H9 (cell line): ENCODE measurements around the gene MGAM2. TPM values are rescaled to one million over a fixed set of nuclear protein-coding genes. Genes with fewer than 3 reads are reported as not detected.

ENCODE experiments used
- DNase-seq: peaks from one replicate; pipeline ENCODE4 v3.0.0-alpha.2; 2017
- H2AFZ ChIP-seq: one replicate; pipeline ENCODE4 v1.6.1; 2013; ENCODE audit warnings: mild to moderate bottlenecking, low read length, control low read depth, moderate library complexity
- H2AK5ac ChIP-seq: 2 replicates; pipeline ENCODE4 v1.6.1; 2013; ENCODE audit warnings: low read length, control low read depth, mixed read lengths; ENCODE audit not compliant: insufficient read length
- H2BK120ac ChIP-seq: one replicate; pipeline ENCODE4 v1.6.1; 2013; ENCODE audit warnings: low read depth, mild to moderate bottlenecking, low read length, control low read depth, inconsistent platforms; ENCODE audit not compliant: poor library complexity, severe bottlenecking
- H2BK12ac ChIP-seq: 2 replicates; pipeline ENCODE4 v1.6.1; 2013; ENCODE audit warnings: low read length, control low read depth, mixed read lengths, low read depth; ENCODE audit not compliant: insufficient read length
- H2BK15ac ChIP-seq: 2 replicates; pipeline ENCODE4 v1.6.1; 2013; ENCODE audit warnings: low read depth, low read length, control low read depth
- H2BK20ac ChIP-seq: one replicate; pipeline ENCODE4 v1.6.1; 2013; ENCODE audit warnings: low read depth, mild to moderate bottlenecking, low read length, control low read depth, inconsistent platforms; ENCODE audit not compliant: poor library complexity, severe bottlenecking
- H2BK5ac ChIP-seq: 2 replicates; pipeline ENCODE4 v1.6.1; 2013; ENCODE audit warnings: low read length, control low read depth, mixed read lengths; ENCODE audit not compliant: insufficient read length
- H3K14ac ChIP-seq: 2 replicates; pipeline ENCODE4 v1.6.1; 2013; ENCODE audit warnings: low read length, control low read depth; ENCODE audit not compliant: insufficient read depth
- H3K18ac ChIP-seq: 2 replicates; pipeline ENCODE4 v1.6.1; 2013; ENCODE audit warnings: low read depth, mild to moderate bottlenecking, mixed read lengths, low read length, control low read depth; ENCODE audit not compliant: insufficient read length
- H3K23ac ChIP-seq: 2 replicates; pipeline ENCODE4 v1.6.1; 2013; ENCODE audit warnings: low read length, control low read depth, mixed read lengths, low read depth; ENCODE audit not compliant: insufficient read length
- H3K23me2 ChIP-seq: 2 replicates; pipeline ENCODE4 v1.6.1; 2013; ENCODE audit warnings: low read depth, mild to moderate bottlenecking, mixed read lengths, low read length, control low read depth; ENCODE audit not compliant: insufficient read length, poor library complexity, severe bottlenecking
- H3K27ac ChIP-seq: 2 replicates; pipeline ENCODE4 v1.5.1; 2013; ENCODE audit warnings: low read length, control low read depth, mixed read lengths, low read depth; ENCODE audit not compliant: insufficient read length
- H3K27me3 ChIP-seq: 2 replicates; pipeline ENCODE4 v1.6.1; 2013; ENCODE audit warnings: low read length, control low read depth, inconsistent platforms; ENCODE audit not compliant: insufficient read depth
- H3K4ac ChIP-seq: 2 replicates; pipeline ENCODE4 v1.6.1; 2013; ENCODE audit warnings: low read depth, mild to moderate bottlenecking, control low read depth, inconsistent platforms, low read length, moderate library complexity
- H3K4me1 ChIP-seq: 2 replicates; pipeline ENCODE4 v1.6.1; 2013; ENCODE audit warnings: low read length, control low read depth, inconsistent platforms; ENCODE audit not compliant: insufficient read depth
- H3K4me2 ChIP-seq: 2 replicates; pipeline ENCODE4 v1.6.1; 2013; ENCODE audit warnings: low read length, control low read depth, mixed read lengths; ENCODE audit not compliant: insufficient read length, insufficient read depth
- H3K56ac ChIP-seq: 2 replicates; pipeline ENCODE4 v1.6.1; 2013; ENCODE audit warnings: low read depth, mild to moderate bottlenecking, mixed read lengths, low read length, control low read depth; ENCODE audit not compliant: insufficient read length
- H3K79me1 ChIP-seq: 2 replicates; pipeline ENCODE4 v1.6.1; 2013; ENCODE audit warnings: low read depth, mild to moderate bottlenecking, moderate library complexity, low read length, control low read depth, inconsistent platforms; ENCODE audit not compliant: insufficient read depth, poor library complexity, severe bottlenecking
- H3K79me2 ChIP-seq: 2 replicates; pipeline ENCODE4 v1.6.1; 2013; ENCODE audit warnings: low read length, control low read depth, inconsistent platforms; ENCODE audit not compliant: insufficient read depth
- H3K9ac ChIP-seq: 2 replicates; pipeline ENCODE4 v1.6.1; 2013; ENCODE audit warnings: low read length, control low read depth, mixed read lengths; ENCODE audit not compliant: insufficient read length; ENCODE audit errors: extremely low read depth
- H3K9me3 ChIP-seq: one replicate; pipeline ENCODE4 v1.6.1; 2013; ENCODE audit warnings: low read depth, low read length, inconsistent platforms; ENCODE audit not compliant: control insufficient read depth
- H3T11ph ChIP-seq: one replicate; pipeline ENCODE4 v1.6.1; 2013; ENCODE audit warnings: mild to moderate bottlenecking, low read length, control low read depth, inconsistent platforms
- H4K20me1 ChIP-seq: one replicate; pipeline ENCODE4 v1.6.1; 2013; ENCODE audit not compliant: control insufficient read depth, insufficient read length, insufficient read depth
- H4K5ac ChIP-seq: 2 replicates; pipeline ENCODE4 v1.6.1; 2013; ENCODE audit warnings: low read depth, mild to moderate bottlenecking, mixed read lengths, low read length, control low read depth; ENCODE audit not compliant: insufficient read length
- H4K8ac ChIP-seq: replicated peaks from 2 replicates; pipeline ENCODE4 v1.6.1; 2013; ENCODE audit warnings: low read length, control low read depth, mixed read lengths, low read depth; ENCODE audit not compliant: insufficient read length
- H4K91ac ChIP-seq: 2 replicates; pipeline ENCODE4 v1.6.1; 2013; ENCODE audit warnings: low read depth, mild to moderate bottlenecking, moderate library complexity, mixed read lengths, low read length, control low read depth; ENCODE audit not compliant: insufficient read length
- H3K27ac Mint-ChIP-seq, 3 experiments: 2 replicates in 2 of 3; 3 replicates in 1 of 3; pipeline ENCODE4 v1.8.0; 2020 to 2021; ENCODE audit warnings: mixed read lengths in 3 of 3, mild to moderate bottlenecking in 1 of 3, moderate library complexity in 1 of 3
- H3K27me3 Mint-ChIP-seq: 2 replicates; pipeline ENCODE4 v1.8.0; 2021; ENCODE audit warnings: low read depth, mild to moderate bottlenecking, moderate library complexity, mixed read lengths
- H3K36me3 Mint-ChIP-seq, 3 experiments: 2 replicates in 2 of 3; 3 replicates in 1 of 3; pipeline ENCODE4 v1.8.0; 2020 to 2021; ENCODE audit warnings: low read depth in 3 of 3, mixed read lengths in 3 of 3; ENCODE audit not compliant: insufficient read depth in 1 of 3
- H3K4me1 Mint-ChIP-seq, 2 experiments: 2 replicates each; pipeline ENCODE4 v1.8.0; 2020; ENCODE audit warnings: mixed read lengths in 2 of 2
- H3K4me3 Mint-ChIP-seq, 2 experiments: 2 replicates in 1 of 2; 3 replicates in 1 of 2; pipeline ENCODE4 v1.8.0; 2020 to 2021; ENCODE audit warnings: mild to moderate bottlenecking in 2 of 2, mixed read lengths in 2 of 2, moderate library complexity in 1 of 2
- H3K9me3 Mint-ChIP-seq, 2 experiments: 2 replicates in 1 of 2; 3 replicates in 1 of 2; pipeline ENCODE4 v1.8.0; 2020; ENCODE audit warnings: mild to moderate bottlenecking in 2 of 2, mixed read lengths in 2 of 2, moderate library complexity in 1 of 2
- CTCF ChIP-seq: fragments of 200-600 bp; sonication (generic); conservative IDR thresholded peaks from 3 replicates; pipeline ENCODE4 v1.8.0; 2021; ENCODE audit warnings: antibody characterized with exemption, mild to moderate bottlenecking
- WGBS: extraction: QIAGEN DNeasy Blood & Tissue Kit; methylation state at CpG from one replicate; pipeline ENCODE4 v1.1.7; 2013; ENCODE audit warnings: missing lambda C conversion rate, low lambda C conversion rate, mixed read lengths; ENCODE audit not compliant: insufficient read length; ENCODE audit errors: extremely low coverage; 5-methylcytosine and 5-hydroxymethylcytosine counted together
- total RNA-seq: library from RNA; stranded (reverse); gene quantifications from 2 replicates; pipeline ENCODE4 v1.2.1, GENCODE V29; 2021

Gene MGAM2
- total RNA-seq, 1 experiment from 2014 or later = not detected

DNA sequence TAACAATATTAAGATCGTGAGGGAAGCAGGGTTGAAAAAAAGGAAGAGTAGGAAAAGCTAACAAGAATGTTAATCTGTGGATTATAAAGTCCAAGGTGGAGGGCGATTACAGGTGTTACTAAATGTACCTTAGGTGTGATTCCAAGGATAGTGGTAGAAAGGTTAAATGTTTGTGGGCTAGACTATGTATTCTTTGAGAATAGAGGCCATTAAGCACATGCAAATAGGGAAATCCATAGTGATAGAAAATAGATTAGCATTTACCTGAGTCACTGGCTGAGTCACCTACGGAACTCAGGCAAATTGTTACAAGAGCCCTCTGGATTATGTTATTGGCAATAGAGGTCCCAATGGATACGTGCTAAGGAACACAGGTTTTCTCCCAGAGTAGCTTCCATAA, 9.0 kb downstream of the MGAM2 start:
- Histone ChIP-seq H2BK12ac (no peak overlapping the region), H3K14ac (no peak overlapping the region), H2AFZ (no peak overlapping the region), H3T11ph (no peak overlapping the region), H2BK15ac (no peak overlapping the region), H3K27ac (no peak overlapping the region), H3K27me3 (no peaks in the 10 kb centered on the region), H2BK120ac (no peak overlapping the region), H4K8ac (no peak overlapping the region), H3K9me3 (no peaks in the 10 kb centered on the region), H3K56ac (no peak overlapping the region), H2AK5ac (no peak overlapping the region), H3K23me2 (no peaks in the 10 kb centered on the region), H3K4me2 (no peak overlapping the region), H2BK20ac (no peak overlapping the region), H3K4ac (no peak overlapping the region), H3K79me2 (no peaks in the 10 kb centered on the region), H3K18ac (no peak overlapping the region), H3K23ac (no peak overlapping the region), H2BK5ac (no peak overlapping the region), H3K9ac (no peak overlapping the region), H3K4me1 (no peaks in the 10 kb centered on the region), H4K91ac (no peak overlapping the region), H3K79me1 (no peaks in the 10 kb centered on the region), H4K20me1 (no peaks in the 10 kb centered on the region), H4K5ac (no peak overlapping the region)
- no peak for TF ChIP-seq CTCF
- no peaks in the 10 kb centered on the region for H3K27me3 Mint-ChIP-seq
- no CpG with 5 or more reads among the region's 4 CpGs for WGBS
- H3K27ac Mint-ChIP-seq = no peak overlapping the region
- H3K4me1 Mint-ChIP-seq = peaks cover 5 to 6% of the 10 kb centered on the region in 2 experiments; a peak in 3 of 4 replicates
- DNase-seq = no peak
- no peak overlapping the region for H3K4me3 Mint-ChIP-seq
- H3K9me3 Mint-ChIP-seq = no peaks in the 10 kb centered on the region
- H3K36me3 Mint-ChIP-seq = no peaks in the 10 kb centered on the region
